Mammary epithelial cell (primary cell): Measurements from ENCODE around the gene CEACAM7.

Experiments used
- CTCF ChIP-seq, 2 donors: IDR thresholded peaks in 1 of 2; conservative IDR thresholded peaks in 1 of 2; 2 replicates each; pipeline ENCODE4 v1.5.1; 2011 to 2012; ENCODE audit warnings: inconsistent platforms in 2 of 2, low read length in 2 of 2, mild to moderate bottlenecking in 2 of 2, control low read depth in 1 of 2, low read depth in 1 of 2; ENCODE audit not compliant: insufficient read depth in 1 of 2; ENCODE audit errors: extremely low read depth in 1 of 2
- EZH2 ChIP-seq: IDR thresholded peaks from 2 replicates; pipeline ENCODE4 v1.6.1; 2012; ENCODE audit warnings: low read length, inconsistent platforms, borderline replicate concordance

GRCh38 chr19:41671486-41671885 is 16.6 kb downstream of the CEACAM7 start:
- TF ChIP-seq CTCF (conservative IDR thresholded peaks at IDR 0.05 in 1 of 2, IDR thresholded peaks at IDR 0.05 in 1 of 2; ENCODE audit: extremely low read depth in 1 of 2, insufficient read depth in 1 of 2, low read depth in 1 of 2, low read length in 2 of 2) (no peak), EZH2 (no peak)
